Kidney epithelial cell (primary cell): ENCODE data around the gene LGMN. TPM values are rescaled to one million over a fixed set of nuclear protein-coding genes. Genes with fewer than 3 reads are reported as not detected.

Source experiments
- DNase-seq: peaks from one replicate; pipeline ENCODE4 v3.0.0-alpha.2; 2010; ENCODE audit warnings: low read depth
- H3K27me3 ChIP-seq: 2 replicates; pipeline ENCODE4 v1.6.0; 2011; ENCODE audit warnings: low read length; ENCODE audit not compliant: control insufficient read depth, insufficient read depth
- H3K36me3 ChIP-seq: 2 replicates; pipeline ENCODE4 v1.5.1; 2011; ENCODE audit warnings: low read length; ENCODE audit not compliant: control insufficient read depth, insufficient read depth
- H3K4me3 ChIP-seq: 2 replicates; pipeline ENCODE4 v1.5.1; 2011; ENCODE audit warnings: low read depth, mild to moderate bottlenecking, control low read depth, low read length
- CTCF ChIP-seq: IDR thresholded peaks from 2 replicates; pipeline ENCODE4 v1.5.1; 2011; ENCODE audit warnings: mild to moderate bottlenecking, moderate library complexity, low read length, control low read depth, inconsistent platforms; ENCODE audit not compliant: insufficient read depth, poor library complexity, severe bottlenecking
- total RNA-seq: library from RNA; depleted of rRNA; stranded (reverse); fragments of >200 nt; gene quantifications from 2 replicates; pipeline ENCODE4 v1.2.3, GENCODE V29; 2015

LGMN gene
- total RNA-seq, 1 donor from 2014 or later = 56.9 TPM

DNA sequence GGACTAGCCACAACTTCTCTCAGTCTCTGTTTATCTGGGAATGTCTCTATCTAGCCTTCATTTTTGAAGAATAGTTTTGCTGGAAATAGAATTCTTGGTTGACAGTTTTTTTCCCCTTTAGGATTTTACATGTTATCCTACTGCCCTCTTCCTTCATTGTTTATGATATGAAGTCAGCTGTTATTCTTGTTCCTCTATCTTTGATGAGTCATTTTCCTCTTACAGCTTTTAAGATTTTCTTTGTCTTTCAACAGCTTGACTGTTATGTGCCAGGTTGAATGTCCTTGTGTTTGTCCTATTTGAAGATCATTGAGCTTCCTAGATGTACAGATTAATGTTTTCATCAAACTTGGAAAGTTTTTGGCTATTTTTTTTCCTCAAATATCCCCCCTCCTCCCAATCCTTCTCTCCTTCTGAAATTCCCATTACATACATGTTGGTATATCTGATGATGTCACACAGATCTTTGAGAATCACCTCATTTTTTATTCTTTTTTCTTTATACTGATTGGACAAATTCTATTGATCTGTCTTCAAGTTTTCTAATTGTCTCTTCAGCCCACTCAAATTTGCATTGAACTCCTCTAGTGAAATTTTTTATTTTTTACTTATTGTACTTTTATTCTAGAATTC lies 41.1 kb upstream of the LGMN start:
- no peak for TF ChIP-seq CTCF
- H3K4me3 ChIP-seq = no peak overlapping the region
- no peaks in the 10 kb centered on the region for H3K27me3 ChIP-seq
- no peak for DNase-seq
- no peaks in the 10 kb centered on the region for H3K36me3 ChIP-seq

GRCh38 chr14:92787554-92787953 lies 39.1 kb upstream of the LGMN start:
- no peak for DNase-seq
- no peak overlapping the region for H3K4me3 ChIP-seq
- no peak for TF ChIP-seq CTCF
- H3K27me3 ChIP-seq = no peaks in the 10 kb centered on the region
- no peaks in the 10 kb centered on the region for H3K36me3 ChIP-seq

GRCh38 chr14:92786427-92786756 lies 38.0 kb upstream of the LGMN start:
- H3K27me3 ChIP-seq = no peaks in the 10 kb centered on the region
- no peak for DNase-seq
- H3K36me3 ChIP-seq = no peaks in the 10 kb centered on the region
- no peak for TF ChIP-seq CTCF
- no peak overlapping the region for H3K4me3 ChIP-seq

- Histone ChIP-seq H3K27me3 (no peaks in the 10 kb centered on the region), H3K4me3 (no peak overlapping the region), H3K36me3 (no peaks in the 10 kb centered on the region)
- no peak for TF ChIP-seq CTCF
- no peak for DNase-seq
Observed at GRCh38 chr14:92785667-92786426, 37.4 kb upstream of the LGMN start.

DNA sequence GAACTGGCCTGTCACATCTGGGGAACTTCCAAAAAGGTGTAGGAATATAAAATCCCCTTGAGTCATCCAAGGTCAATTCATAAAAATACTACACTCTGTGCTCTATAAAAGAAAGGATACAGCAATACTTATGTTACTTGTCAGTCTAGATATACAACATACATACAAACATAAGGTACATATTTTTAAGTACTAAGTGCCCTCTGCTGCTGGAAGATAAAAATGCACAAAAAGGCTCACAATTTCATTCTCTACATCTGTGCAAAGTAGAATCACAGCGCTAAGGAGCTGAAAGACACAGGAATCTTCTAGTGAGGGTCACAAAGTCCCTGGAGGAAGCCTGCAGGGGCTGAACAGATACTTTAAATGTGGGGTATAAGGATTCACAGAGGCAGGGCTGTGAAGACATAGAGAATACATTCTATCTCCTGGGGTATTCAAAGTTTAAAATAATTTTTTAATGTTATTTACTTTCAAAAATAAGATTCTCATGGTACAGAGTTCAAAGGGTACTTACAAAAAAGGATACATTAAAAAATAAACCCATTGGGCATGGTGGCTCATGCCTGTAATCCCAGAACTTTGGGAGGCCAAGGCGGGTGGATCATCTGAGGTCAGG lies 35.5 kb upstream of the LGMN start:
- no peaks in the 10 kb centered on the region for H3K36me3 ChIP-seq
- no peak overlapping the region for H3K4me3 ChIP-seq
- no peak for DNase-seq
- H3K27me3 ChIP-seq = no peaks in the 10 kb centered on the region
- peak; percentile 46 for TF ChIP-seq CTCF
